ENCODE results near the gene ZBTB40. TPM values are rescaled to one million over a fixed set of nuclear protein-coding genes. Genes with fewer than 3 reads are reported as not detected.

ZBTB40 gene
- polyA plus RNA-seq, 4 donors = 15.3 to 21.0 (median 18.8) TPM

DNA sequence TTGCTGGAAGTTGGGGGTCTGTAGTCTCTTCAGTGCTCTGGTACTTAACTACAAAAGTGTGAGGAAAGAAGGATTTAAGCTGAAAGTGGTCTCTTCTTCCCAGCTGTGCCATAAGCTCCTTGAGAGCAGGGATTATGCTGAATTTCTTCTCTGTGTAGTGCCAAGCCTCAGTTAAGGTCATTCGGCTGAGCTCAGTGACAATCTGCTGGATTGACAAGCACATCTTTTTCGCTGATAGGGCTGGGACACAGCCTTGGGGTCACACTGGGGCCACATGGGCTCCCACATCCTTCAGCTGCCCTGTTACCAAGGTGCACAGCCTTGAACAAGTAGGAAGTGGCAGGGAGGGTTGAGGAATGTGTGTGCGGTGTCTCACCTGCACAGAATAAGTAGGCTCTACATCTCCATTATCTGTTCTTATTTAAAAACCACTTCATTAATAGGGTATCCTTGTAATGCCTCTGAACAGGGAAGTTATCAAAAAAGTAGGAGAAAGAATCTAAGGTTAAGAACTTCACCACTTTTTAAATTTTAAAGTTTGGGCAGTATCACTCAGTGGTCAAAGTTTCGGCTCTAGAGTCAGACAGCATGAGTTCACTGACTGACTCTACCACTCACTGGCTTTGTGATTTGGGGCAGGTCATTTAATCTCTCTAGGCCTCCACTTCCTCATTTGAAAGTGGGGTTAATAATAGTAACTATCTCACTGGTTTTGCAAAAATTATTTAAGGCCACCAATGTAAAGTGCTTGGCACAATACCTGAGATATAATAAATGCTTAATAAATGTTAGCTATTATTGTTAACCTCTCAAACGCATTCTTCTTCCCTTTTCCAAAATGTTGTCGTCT is 10.3 kb downstream of the ZBTB40 start:
- no peak for DNase-seq (ENCODE audit: low read depth in 4 of 4, low spot score in 3 of 4)

DNA sequence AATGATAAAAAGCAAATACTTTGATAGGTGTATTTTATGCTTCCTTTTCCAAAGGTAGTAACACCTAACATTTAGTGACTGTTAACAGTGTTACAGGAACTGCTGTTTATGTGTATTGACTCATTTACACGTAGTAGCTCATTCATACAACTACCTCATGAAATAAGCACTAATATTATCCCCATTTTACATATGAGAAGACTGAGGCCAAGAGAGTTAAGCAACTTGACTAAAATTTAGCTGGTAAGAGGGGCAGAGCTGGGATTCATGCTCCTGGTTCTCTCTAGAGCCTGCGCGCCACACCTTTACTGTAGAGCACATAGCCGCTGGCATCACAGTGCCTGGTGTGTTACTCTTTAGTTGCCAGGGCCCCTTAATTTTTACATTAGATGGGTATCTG is 11.3 kb downstream of the ZBTB40 start:
- no peak for DNase-seq (ENCODE audit: low read depth in 4 of 4, low spot score in 3 of 4)

DNA sequence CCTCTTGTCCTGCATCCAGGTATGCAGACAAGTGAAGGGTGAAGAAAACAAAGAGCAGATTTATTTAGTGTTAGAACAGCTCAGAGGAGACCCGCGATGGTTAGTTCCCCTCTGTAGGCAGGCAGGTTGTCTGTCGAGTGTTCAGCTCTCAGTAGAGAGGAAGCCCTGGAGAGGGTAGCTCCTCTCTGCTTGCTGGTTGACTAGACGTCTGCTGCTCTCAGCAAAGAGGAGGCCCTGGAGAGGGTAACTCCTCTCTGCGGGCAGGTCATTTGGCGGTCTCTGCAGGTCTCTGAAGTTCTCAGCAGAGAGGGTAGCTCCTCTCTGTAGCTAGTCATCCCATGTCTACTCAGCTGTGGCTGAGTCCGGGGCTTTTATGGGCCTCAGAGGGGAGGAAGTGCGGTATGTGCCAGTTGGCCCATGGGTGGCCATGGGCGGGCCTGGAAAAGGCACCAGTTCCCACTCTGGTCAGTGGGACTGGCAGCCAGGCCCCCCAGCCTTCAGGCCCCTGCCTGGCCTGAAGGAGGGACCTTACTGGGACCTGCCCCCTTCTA is 13.4 kb downstream of the ZBTB40 start:
- no peak for DNase-seq (ENCODE audit: low read depth in 4 of 4, low spot score in 3 of 4)

DNA sequence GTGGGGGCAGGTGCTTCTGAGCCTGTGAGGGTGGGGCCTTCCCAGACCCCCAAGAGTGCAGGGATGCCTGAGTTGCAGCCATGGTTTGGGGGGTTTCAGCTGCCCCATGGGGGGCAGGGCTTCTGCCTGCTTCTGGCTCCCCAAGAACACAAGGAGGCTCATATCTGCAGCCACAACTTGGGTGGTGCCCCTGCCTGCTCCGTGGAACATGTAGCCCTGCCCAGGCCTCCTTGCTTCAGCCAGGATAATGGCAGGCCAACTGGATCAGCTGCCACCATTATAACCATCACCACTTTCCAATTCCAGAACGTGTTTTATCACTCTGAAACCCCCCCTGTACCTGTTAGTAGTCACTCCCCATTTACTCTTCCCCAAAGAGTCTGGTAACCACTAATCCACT is 14.0 kb downstream of the ZBTB40 start:
- no peak for DNase-seq (ENCODE audit: low read depth in 4 of 4, low spot score in 3 of 4)

- no peak for DNase-seq (ENCODE audit: low read depth in 4 of 4, low spot score in 3 of 4)
Observed at GRCh38 chr1:22470227-22470626, 18.6 kb downstream of the ZBTB40 start.

GRCh38 chr1:22471078-22471477 is 19.4 kb downstream of the ZBTB40 start:
- DNase-seq (ENCODE audit: low read depth in 4 of 4, low spot score in 3 of 4) = no peak

DNA sequence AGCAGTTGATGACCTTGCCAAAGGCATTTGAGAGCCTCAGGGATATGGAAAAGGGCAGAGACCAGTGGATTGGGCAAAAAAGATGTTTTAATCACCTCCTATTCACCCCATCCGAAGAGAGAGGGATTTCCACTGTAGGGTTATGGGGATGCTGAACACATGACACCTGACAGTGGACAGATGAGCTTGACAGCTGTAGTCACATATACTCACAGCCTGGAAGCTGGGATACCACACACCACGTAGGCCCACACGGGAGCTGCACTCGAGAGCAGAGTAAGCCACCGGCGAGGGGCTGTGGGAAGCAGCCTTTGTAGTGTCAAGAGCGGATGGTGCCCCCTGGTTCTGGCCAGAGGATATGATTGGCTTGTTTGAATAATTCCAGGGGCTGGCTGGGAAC is 20.0 kb downstream of the ZBTB40 start:
- no peak for DNase-seq (ENCODE audit: low read depth in 4 of 4, low spot score in 3 of 4)

GRCh38 chr1:22472596-22472995 is 20.9 kb downstream of the ZBTB40 start:
- no peak for DNase-seq (ENCODE audit: low read depth in 4 of 4, low spot score in 3 of 4)

- no peak for DNase-seq (ENCODE audit: low read depth in 4 of 4, low spot score in 3 of 4)
Observed at GRCh38 chr1:22473952-22474351, 22.3 kb downstream of the ZBTB40 start.

- no peak for DNase-seq (ENCODE audit: low read depth in 4 of 4, low spot score in 3 of 4)
Observed at GRCh38 chr1:22476566-22476965, 24.9 kb downstream of the ZBTB40 start.

DNA sequence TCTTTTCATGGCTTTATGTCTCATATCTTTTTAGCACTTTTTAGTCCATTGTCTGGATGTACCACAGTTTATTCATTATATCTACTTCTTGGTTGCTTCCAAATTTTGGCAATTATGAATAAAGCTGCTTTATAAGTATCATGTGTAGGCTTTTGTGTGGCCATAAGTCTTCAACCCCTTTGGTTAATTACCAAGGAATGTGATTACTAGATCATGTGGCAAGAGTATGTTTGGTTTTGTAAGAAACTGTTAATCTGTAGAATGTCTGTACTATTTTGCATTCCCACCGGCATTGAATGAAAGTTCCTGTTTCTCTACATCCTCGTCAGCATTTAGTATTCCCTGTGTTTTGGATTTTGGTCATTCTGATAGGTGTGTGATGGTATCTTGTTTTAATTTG is 31.5 kb downstream of the ZBTB40 start:
- DNase-seq (ENCODE audit: low read depth in 4 of 4, low spot score in 3 of 4) = no peak

- no peak for DNase-seq (ENCODE audit: low read depth in 4 of 4, low spot score in 3 of 4)
Observed at GRCh38 chr1:22484706-22485345, 33.2 kb downstream of the ZBTB40 start.

DNA sequence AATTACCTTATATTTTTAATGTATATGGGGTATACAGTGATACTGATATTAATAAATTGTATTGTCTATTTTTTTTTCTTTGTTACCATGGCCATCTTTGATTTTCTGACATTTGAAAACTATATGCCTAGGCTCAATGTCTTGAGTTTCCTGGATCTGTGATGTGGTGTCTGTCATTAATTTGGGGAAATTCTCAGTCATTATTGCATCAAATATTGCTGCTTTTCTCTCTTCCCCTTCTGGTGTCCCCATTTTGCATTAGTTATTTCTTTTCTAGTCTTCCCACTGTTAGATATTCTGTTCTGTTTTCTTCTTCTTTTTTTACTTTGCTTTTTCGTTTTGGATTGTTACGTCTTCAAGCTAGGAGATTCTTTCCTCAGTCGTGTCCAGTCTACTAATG is 33.8 kb downstream of the ZBTB40 start:
- no peak for DNase-seq (ENCODE audit: low read depth in 4 of 4, low spot score in 3 of 4)

- DNase-seq (ENCODE audit: low read depth in 4 of 4, low spot score in 3 of 4) = no peak
Observed at GRCh38 chr1:22487781-22488180, 36.1 kb downstream of the ZBTB40 start.

GRCh38 chr1:22488319-22488718 is 36.7 kb downstream of the ZBTB40 start:
- DNase-seq (ENCODE audit: low read depth in 4 of 4, low spot score in 3 of 4) = no peak

GRCh38 chr1:22489278-22489677 is 37.6 kb downstream of the ZBTB40 start:
- DNase-seq (ENCODE audit: low read depth in 4 of 4, low spot score in 3 of 4) = no peak

- DNase-seq (ENCODE audit: low read depth in 4 of 4, low spot score in 3 of 4) = no peak
Observed at GRCh38 chr1:22489823-22490222, 38.2 kb downstream of the ZBTB40 start.

GRCh38 chr1:22490309-22490708 is 38.7 kb downstream of the ZBTB40 start:
- DNase-seq (ENCODE audit: low read depth in 4 of 4, low spot score in 3 of 4) = no peak

DNA sequence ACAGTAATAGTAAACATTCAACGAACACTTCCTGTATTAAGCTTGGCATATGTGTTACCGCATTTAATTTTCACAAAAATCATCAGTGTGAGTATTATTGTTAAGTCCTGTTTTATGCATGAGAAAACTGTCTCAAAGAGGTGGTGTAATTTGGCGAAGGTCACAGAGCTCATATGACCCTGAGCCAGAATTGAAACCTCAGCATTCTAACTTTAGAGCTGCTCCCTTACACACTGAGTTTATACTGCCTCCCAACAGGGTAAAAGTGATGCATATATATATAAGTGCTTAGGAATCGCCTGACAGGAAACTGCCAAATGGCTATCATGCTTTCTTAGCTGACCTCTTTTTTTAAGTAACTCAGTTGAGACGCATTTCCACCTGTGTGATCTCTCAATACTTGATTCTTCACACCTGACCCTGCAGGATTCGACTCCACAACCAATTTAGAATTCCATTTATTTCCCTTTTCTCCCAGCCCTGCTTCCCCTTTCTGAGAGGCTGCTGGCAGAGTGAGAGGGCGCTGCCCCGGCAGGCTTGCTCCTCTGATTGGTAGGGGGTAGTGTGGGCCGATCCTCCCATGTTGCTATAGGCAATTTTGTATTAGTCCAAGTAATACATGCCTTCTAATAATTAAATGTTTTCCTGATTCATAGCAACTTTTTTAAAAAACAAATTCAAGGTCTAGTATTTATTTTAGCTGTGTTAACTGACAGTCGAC is 40.5 kb downstream of the ZBTB40 start:
- DNase-seq (ENCODE audit: low read depth in 4 of 4, low spot score in 3 of 4) = no peak

DNA sequence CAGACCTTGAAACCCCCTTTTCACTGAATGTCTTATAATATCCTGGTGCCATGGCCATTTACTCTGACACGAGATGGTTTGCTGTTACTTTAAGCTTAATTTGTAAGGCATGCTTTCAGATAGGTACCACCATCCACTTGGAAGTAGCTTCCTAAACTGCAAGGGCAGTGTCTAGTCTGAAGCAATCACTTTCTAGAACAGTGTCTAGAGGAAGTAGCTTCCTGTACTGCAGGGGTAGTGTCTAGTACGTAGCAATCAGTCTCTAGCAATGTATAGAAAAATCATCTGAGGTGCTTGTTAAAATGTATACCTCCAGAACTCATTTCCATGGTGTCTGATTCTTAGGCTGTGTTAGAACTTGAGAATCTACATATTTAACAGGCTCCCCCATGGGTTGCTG is 42.5 kb downstream of the ZBTB40 start:
- no peak for DNase-seq (ENCODE audit: low read depth in 4 of 4, low spot score in 3 of 4)

DNA sequence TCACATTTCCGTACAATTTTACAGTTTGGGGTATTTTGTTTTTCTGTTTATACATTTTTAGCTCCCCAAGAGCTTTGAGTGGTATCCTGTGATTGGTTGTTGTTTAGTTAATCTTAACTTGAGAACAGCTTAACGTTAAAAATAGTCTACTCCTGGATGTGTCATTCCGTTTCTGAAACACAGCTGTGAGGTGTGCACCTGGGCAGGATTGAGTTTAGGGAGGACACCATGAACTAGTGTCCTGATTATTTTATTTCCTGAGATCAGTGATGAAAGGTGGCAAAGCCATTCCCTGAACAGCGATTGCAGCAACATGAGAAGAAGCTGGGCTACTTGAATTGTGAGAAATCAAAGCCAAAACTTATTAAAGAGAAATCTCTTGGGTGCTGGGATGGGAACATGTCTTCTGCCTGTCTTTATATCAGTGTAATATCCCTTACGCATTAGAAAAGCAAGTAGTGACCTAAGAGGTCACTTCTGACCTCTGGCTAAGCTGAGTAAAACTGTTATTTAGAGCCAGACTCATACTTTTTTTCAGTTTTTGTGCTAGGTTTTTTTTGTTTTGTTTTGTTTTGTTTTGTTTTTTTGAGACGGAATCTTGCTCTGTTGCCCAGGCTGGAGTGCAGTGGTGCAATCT is 43.4 kb downstream of the ZBTB40 start:
- DNase-seq (ENCODE audit: low read depth in 4 of 4, low spot score in 3 of 4) = no peak
